PC-3 (cell line): ENCODE results near the gene CCDC69. TPM values are rescaled to one million over a fixed set of nuclear protein-coding genes. Genes with fewer than 3 reads are reported as not detected.

Experiments
- ATAC-seq: fragments of 200-7000 bp; cut with Tn5 transposase; 2 replicates; pipeline ENCODE4 v1.9.1; 2020; ENCODE audit warnings: mild to moderate bottlenecking, moderate library complexity
- BruUV-seq: library from RNA; stranded (reverse); fragments of 400-500 nt; replicated peaks from 2 replicates; lab custom pipeline; 2021; lab: Mats Ljungman, UMichigan
- CTCF ChIA-PET: fragments of 300-600 bp; sonication (Branson Sonifier 250); formaldehyde crosslinking; loops from one replicate; lab custom pipeline; 2022; ENCODE audit warnings: antibody characterized with exemption; lab: Charles Lee
- POLR2A ChIA-PET: fragments of 300-600 bp; sonication (Branson Sonifier 250); formaldehyde crosslinking; loops from one replicate; lab custom pipeline; 2022; ENCODE audit warnings: antibody characterized with exemption; ENCODE audit not compliant: unreplicated experiment; lab: Charles Lee
- DNase-seq: peaks from one replicate; pipeline ENCODE4 v3.0.0-alpha.2; 2015
- H2AFZ ChIP-seq: fragments of 300-600 bp; sonication (generic); 2 replicates; pipeline ENCODE4 v1.6.0; 2016; ENCODE audit warnings: antibody characterized with exemption, low read length
- H3F3A ChIP-seq: fragments of 300-600 bp; sonication (generic); one replicate; pipeline ENCODE4 v1.6.0; 2017; ENCODE audit warnings: antibody characterized with exemption, low read length, control low read depth, mild to moderate bottlenecking; ENCODE audit not compliant: unreplicated experiment
- H3K27ac ChIP-seq: fragments of 300-600 bp; sonication (generic); 2 replicates; pipeline ENCODE4 v1.5.1; 2016; ENCODE audit warnings: mild to moderate bottlenecking, low read length
- H3K27me3 ChIP-seq: fragments of 300-600 bp; sonication (generic); 2 replicates; pipeline ENCODE4 v1.6.1; 2016; ENCODE audit warnings: low read length, mixed read lengths
- H3K36me3 ChIP-seq: fragments of 300-600 bp; sonication (generic); 2 replicates; pipeline ENCODE4 v1.6.1; 2016; ENCODE audit warnings: low read depth, mixed run types, low read length, mixed read lengths
- H3K4me1 ChIP-seq: fragments of 300-600 bp; sonication (generic); 2 replicates; pipeline ENCODE4 v1.5.1; 2016; ENCODE audit warnings: low read length; ENCODE audit not compliant: insufficient read depth
- H3K4me2 ChIP-seq: fragments of 300-600 bp; sonication (generic); 2 replicates; pipeline ENCODE4 v1.6.0; 2016; ENCODE audit warnings: low read length
- H3K4me3 ChIP-seq: fragments of 300-600 bp; sonication (generic); 2 replicates; pipeline ENCODE4 v1.5.1; 2016; ENCODE audit warnings: mild to moderate bottlenecking, low read length, mixed read lengths
- H3K79me2 ChIP-seq: fragments of 300-600 bp; sonication (generic); 2 replicates; pipeline ENCODE4 v1.6.1; 2017; ENCODE audit warnings: low read length, mixed read lengths
- H3K9ac ChIP-seq: fragments of 300-600 bp; sonication (generic); 2 replicates; pipeline ENCODE4 v1.6.0; 2016; ENCODE audit warnings: mild to moderate bottlenecking, low read length
- H3K9me2 ChIP-seq: fragments of 300-600 bp; sonication (generic); replicated peaks from 2 replicates; pipeline ENCODE4 v1.6.1; 2016; ENCODE audit warnings: mixed run types, low read length, mixed read lengths
- H3K9me3 ChIP-seq: fragments of 300-600 bp; sonication (generic); 2 replicates; pipeline ENCODE4 v1.6.1; 2016; ENCODE audit warnings: low read length, mixed read lengths
- H4K20me1 ChIP-seq: fragments of 300-600 bp; sonication (generic); 2 replicates; pipeline ENCODE4 v1.6.1; 2016; ENCODE audit warnings: low read length, mixed read lengths
- EZH2 ChIP-seq: fragments of 300-600 bp; sonication (generic); IDR thresholded peaks from one replicate; pipeline ENCODE4 v1.6.1; 2017; ENCODE audit warnings: antibody characterized with exemption, mild to moderate bottlenecking, low read length; ENCODE audit not compliant: unreplicated experiment
- EZH2phosphoT487 ChIP-seq: fragments of 300-600 bp; sonication (generic); IDR thresholded peaks from 2 replicates; pipeline ENCODE4 v1.6.1; 2018; ENCODE audit warnings: mild to moderate bottlenecking, antibody characterized with exemption, low read length, borderline replicate concordance
- intact Hi-C: fragments of 100-400 bp; cut with micrococcal nuclease; formaldehyde crosslinking; loops from 2 replicates; pipeline ENCODE4 v1.9.0; 2023
- total RNA-seq: library from RNA; depleted of rRNA; stranded (reverse); fragments of >200 nt; gene quantifications from 2 replicates; pipeline ENCODE4 v1.2.3, GENCODE V29; 2014
- TF ChIP-seq, protein P1 (sequence below): fragments of 300-600 bp; sonication (generic); conservative IDR thresholded peaks from 2 replicates; pipeline ENCODE4 v1.5.1; 2017; ENCODE audit warnings: antibody characterized with exemption, low read depth, mild to moderate bottlenecking, low read length

Gene CCDC69
- total RNA-seq, 1 experiment from 2014 or later: 26.4 TPM

DNA sequence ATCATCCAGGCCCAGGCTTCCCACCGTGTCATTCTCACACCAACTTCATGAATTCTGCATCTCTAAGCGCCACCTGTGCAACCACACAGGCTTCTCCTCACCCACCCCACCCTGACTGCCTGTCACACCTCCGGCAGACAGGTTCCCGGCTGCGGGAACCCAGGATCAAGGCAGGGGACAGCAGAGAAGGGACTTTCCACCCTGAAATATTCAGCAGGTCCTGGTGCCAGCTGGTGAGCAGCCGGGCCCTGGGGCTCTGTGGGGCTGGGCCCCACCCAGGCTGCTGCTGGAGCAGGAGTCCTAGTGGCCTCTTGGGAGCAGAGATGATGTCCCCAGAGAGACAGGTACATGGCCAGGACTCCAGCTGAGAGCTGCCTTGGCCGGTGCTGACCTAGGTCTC lies 79.0 kb downstream of the CCDC69 start:
- intact Hi-C loops: no loop called here
- Histone ChIP-seq H3K27me3 (no peaks in the 10 kb centered on the region), H3K4me1 (no peaks in the 10 kb centered on the region), H3K9me2 (no peaks in the 10 kb centered on the region), H3K27ac (no peak overlapping the region), H3K9me3 (no peaks in the 10 kb centered on the region), H3K4me2 (no peak overlapping the region), H3K79me2 (no peaks in the 10 kb centered on the region), H2AFZ (no peak overlapping the region), H3F3A (no peaks in the 10 kb centered on the region), H3K4me3 (no peak overlapping the region), H3K9ac (no peak overlapping the region), H4K20me1 (no peaks in the 10 kb centered on the region), H3K36me3 (no peaks in the 10 kb centered on the region)
- ChIA-PET POLR2A (no interaction called here), CTCF (no interaction called here)
- TF ChIP-seq EZH2phosphoT487 (no peak), EZH2 (no peak)
- TF ChIP-seq, protein P1, sequence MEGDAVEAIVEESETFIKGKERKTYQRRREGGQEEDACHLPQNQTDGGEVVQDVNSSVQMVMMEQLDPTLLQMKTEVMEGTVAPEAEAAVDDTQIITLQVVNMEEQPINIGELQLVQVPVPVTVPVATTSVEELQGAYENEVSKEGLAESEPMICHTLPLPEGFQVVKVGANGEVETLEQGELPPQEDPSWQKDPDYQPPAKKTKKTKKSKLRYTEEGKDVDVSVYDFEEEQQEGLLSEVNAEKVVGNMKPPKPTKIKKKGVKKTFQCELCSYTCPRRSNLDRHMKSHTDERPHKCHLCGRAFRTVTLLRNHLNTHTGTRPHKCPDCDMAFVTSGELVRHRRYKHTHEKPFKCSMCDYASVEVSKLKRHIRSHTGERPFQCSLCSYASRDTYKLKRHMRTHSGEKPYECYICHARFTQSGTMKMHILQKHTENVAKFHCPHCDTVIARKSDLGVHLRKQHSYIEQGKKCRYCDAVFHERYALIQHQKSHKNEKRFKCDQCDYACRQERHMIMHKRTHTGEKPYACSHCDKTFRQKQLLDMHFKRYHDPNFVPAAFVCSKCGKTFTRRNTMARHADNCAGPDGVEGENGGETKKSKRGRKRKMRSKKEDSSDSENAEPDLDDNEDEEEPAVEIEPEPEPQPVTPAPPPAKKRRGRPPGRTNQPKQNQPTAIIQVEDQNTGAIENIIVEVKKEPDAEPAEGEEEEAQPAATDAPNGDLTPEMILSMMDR: no peak
- no peak for ATAC-seq
- BruUV-seq: no TSS peak
- DNase-seq: no peak

DNA sequence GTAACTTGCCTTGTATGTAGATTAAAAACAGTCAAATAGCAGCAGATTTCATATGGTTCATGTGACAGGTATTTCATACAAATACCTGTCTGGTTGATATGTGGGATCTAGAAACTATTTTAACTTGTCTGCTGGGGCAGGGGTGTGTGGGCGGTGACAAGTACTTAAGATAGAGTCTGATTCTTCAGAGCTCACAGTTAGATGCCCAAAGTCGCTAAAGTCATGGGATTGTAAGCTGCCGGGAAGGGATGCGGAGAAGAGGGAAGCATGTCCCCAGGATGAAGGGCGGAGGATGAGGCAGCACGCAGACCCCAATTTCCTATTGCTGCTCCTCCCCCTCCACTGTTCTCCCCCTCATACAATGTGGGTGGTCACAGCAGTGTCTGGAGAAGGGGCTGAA lies 79.6 kb downstream of the CCDC69 start:
- no peaks in the 10 kb centered on the region for H3F3A ChIP-seq
- POLR2A ChIA-PET: no interaction called here
- H2AFZ ChIP-seq: no peak overlapping the region
- H3K9ac ChIP-seq: no peak overlapping the region
- intact Hi-C loops: no loop called here
- no peak for ATAC-seq
- TF ChIP-seq EZH2phosphoT487 (no peak), EZH2 (no peak)
- TF ChIP-seq, protein P1: no peak
- no peaks in the 10 kb centered on the region for H3K9me3 ChIP-seq
- no peaks in the 10 kb centered on the region for H4K20me1 ChIP-seq
- H3K36me3 ChIP-seq: no peaks in the 10 kb centered on the region
- H3K4me1 ChIP-seq: no peaks in the 10 kb centered on the region
- CTCF ChIA-PET: no interaction called here
- H3K9me2 ChIP-seq: no peaks in the 10 kb centered on the region
- no TSS peak for BruUV-seq
- no peaks in the 10 kb centered on the region for H3K79me2 ChIP-seq
- no peak overlapping the region for H3K27ac ChIP-seq
- DNase-seq: no peak
- no peak overlapping the region for H3K4me2 ChIP-seq
- no peaks in the 10 kb centered on the region for H3K27me3 ChIP-seq
- no peak overlapping the region for H3K4me3 ChIP-seq

DNA sequence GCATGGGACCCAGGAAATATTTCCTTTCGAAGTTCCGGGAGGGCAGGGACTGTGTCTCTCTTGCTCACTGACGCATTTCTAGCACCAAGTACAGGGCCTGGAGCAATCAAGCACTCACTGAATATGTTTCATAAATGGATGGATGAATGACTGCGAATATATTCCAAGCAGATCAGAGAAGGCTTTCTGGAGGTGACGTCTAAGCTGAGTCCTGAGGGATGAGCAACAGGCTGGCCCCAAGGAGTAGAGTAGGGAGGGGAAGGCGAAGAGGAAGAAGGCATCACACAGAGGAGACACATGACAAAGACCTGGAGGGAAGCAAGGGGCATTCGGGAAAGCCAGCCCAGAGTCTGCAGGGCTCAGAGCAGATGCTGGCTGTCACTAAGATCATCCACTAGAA lies 80.2 kb downstream of the CCDC69 start:
- H3K36me3 ChIP-seq: no peaks in the 10 kb centered on the region; the same call in 1 of the 2 replicates
- H3K4me2 ChIP-seq: no peak overlapping the region
- DNase-seq (no peak), ATAC-seq (no peak)
- H2AFZ ChIP-seq: no peak overlapping the region
- no peak overlapping the region for H3K9ac ChIP-seq
- no peak overlapping the region for H3K4me3 ChIP-seq
- BruUV-seq: no TSS peak
- intact Hi-C loops: no loop called here
- no peaks in the 10 kb centered on the region for H4K20me1 ChIP-seq
- no peaks in the 10 kb centered on the region for H3K9me2 ChIP-seq
- H3K9me3 ChIP-seq: no peaks in the 10 kb centered on the region
- TF ChIP-seq EZH2 (no peak), EZH2phosphoT487 (no peak)
- TF ChIP-seq, protein P1: no peak
- no peaks in the 10 kb centered on the region for H3F3A ChIP-seq
- CTCF ChIA-PET: no interaction called here
- H3K27ac ChIP-seq: no peak overlapping the region
- H3K4me1 ChIP-seq: no peaks in the 10 kb centered on the region
- H3K27me3 ChIP-seq: no peaks in the 10 kb centered on the region
- POLR2A ChIA-PET: no interaction called here
- H3K79me2 ChIP-seq: no peaks in the 10 kb centered on the region
